GM21529 (cell line): ENCODE measurements around the gene CLEC3B.
"Not testable (repeated sequence)": the region's sequence is repeated elsewhere in the genome, so short reads cannot be mapped to it uniquely, and the experiment has no call there.

Experiments
- ATAC-seq: cut with Tn5 transposase; IDR thresholded peaks from one replicate; pipeline ENCODE4 v1.9.1; 2021; ENCODE audit not compliant: unreplicated experiment

The CLEC3B gene

GRCh38 chr3:45034612-45035252, 8.6 kb downstream of the CLEC3B start:
- peak; percentile 41 for ATAC-seq

GRCh38 chr3:45035441-45036301, 9.6 kb downstream of the CLEC3B start:
- ATAC-seq: no peak

GRCh38 chr3:45037720-45038455, 11.8 kb downstream of the CLEC3B start:
- peak; percentile 67 for ATAC-seq

- ATAC-seq: no peak
Measured at GRCh38 chr3:45041666-45042065, 15.6 kb downstream of the CLEC3B start.

- no peak for ATAC-seq
Measured at GRCh38 chr3:45042162-45042561, 16.1 kb downstream of the CLEC3B start.

- ATAC-seq: no peak
Measured at GRCh38 chr3:45043728-45044299, 17.7 kb downstream of the CLEC3B start.

- no peak for ATAC-seq
Measured at GRCh38 chr3:45048244-45048643, 22.1 kb downstream of the CLEC3B start.

GRCh38 chr3:45049807-45050206, 23.7 kb downstream of the CLEC3B start:
- ATAC-seq: no peak

GRCh38 chr3:45051685-45052084, 25.6 kb downstream of the CLEC3B start:
- ATAC-seq: no peak

- not testable (repeated sequence) for ATAC-seq
Measured at GRCh38 chr3:45053805-45054195, 27.7 kb downstream of the CLEC3B start.

GRCh38 chr3:45054196-45054857, 28.2 kb downstream of the CLEC3B start:
- ATAC-seq: no peak

- ATAC-seq: no peak
Measured at GRCh38 chr3:45055032-45055410, 28.9 kb downstream of the CLEC3B start.

- ATAC-seq: no peak
Measured at GRCh38 chr3:45055411-45056143, 29.5 kb downstream of the CLEC3B start.

GRCh38 chr3:45056608-45057301, 30.7 kb downstream of the CLEC3B start:
- no peak for ATAC-seq

- ATAC-seq: no peak
Measured at GRCh38 chr3:45057557-45057956, 31.5 kb downstream of the CLEC3B start.

- ATAC-seq: no peak
Measured at GRCh38 chr3:45059132-45059531, 33.0 kb downstream of the CLEC3B start.

GRCh38 chr3:45060165-45060892, 34.2 kb downstream of the CLEC3B start:
- no peak for ATAC-seq

GRCh38 chr3:45062697-45063070, 36.6 kb downstream of the CLEC3B start:
- no peak for ATAC-seq
